ENCODE data around the gene NLRP6. TPM values are rescaled to one million over a fixed set of nuclear protein-coding genes. Genes with fewer than 3 reads are reported as not detected.
A peak's percentile ranks its signal among the peaks of the same experiment; 100 is the strongest.

Gene NLRP6
- total RNA-seq, 1 donor from 2014 or later = not detected

DNA sequence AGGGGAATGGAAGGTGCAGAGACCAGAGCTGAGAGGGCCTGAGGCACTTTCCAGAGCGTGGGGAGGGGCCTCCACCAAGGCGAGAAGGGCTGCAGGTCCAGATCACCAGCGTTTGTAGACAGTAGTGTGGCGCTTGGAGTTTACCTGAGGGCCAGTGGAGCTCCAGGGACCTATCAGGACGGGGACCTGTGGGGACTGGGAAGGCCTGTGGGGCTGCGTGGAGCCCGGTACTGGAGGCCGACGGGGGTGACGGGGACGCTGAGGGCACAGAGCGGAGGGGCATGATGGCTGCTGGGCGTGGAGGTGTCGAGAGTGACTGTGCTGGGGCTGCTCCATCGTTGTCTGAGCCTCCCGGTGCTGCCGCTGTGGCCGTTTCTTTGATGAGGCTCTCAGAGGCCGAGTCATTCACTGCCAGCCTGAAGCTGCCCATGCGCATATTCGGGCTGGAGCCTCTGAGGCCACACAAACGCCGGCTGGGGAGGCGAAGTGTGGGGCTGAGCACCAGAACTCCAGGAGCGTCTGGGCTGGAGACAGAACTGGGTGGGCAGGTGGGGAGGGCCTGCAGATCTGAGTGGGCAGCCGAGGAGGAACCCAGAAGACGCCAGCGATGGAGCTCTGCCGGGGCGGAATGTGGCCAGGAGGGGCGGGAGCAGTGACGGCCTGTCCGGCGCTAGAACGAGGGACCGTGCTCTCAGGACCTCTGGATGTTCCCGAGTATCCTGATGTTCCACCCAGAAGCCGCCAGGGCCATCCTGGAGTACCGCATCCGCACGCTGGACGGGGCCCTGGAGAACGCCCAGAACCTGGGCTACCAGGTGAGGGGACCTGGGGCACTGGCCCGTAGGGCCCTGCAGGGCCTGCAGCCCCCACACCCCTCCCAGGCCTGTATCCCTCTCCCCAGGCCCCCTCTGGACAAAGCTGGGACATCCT, 13.3 kb downstream of the NLRP6 start:
- Histone ChIP-seq H3K36me3 (no peaks in the 10 kb centered on the region), H3K9me3 (replicated peaks) (no peaks in the 10 kb centered on the region), H3K27me3 (ENCODE audit: low read depth) (peaks cover 47% of the 10 kb centered on the region), H3K27ac (replicated peaks) (no peak overlapping the region), H3K4me3 (no peak overlapping the region), H3K4me1 (peaks cover 22% of the 10 kb centered on the region)
- intact Hi-C loops (cut with micrococcal nuclease) = no loop called here
- TF ChIP-seq, protein P1, sequence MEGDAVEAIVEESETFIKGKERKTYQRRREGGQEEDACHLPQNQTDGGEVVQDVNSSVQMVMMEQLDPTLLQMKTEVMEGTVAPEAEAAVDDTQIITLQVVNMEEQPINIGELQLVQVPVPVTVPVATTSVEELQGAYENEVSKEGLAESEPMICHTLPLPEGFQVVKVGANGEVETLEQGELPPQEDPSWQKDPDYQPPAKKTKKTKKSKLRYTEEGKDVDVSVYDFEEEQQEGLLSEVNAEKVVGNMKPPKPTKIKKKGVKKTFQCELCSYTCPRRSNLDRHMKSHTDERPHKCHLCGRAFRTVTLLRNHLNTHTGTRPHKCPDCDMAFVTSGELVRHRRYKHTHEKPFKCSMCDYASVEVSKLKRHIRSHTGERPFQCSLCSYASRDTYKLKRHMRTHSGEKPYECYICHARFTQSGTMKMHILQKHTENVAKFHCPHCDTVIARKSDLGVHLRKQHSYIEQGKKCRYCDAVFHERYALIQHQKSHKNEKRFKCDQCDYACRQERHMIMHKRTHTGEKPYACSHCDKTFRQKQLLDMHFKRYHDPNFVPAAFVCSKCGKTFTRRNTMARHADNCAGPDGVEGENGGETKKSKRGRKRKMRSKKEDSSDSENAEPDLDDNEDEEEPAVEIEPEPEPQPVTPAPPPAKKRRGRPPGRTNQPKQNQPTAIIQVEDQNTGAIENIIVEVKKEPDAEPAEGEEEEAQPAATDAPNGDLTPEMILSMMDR (IDR thresholded peaks at IDR 0.05; ENCODE audit: borderline replicate concordance) = no peak
- peak; percentile 14 for DNase-seq

DNA sequence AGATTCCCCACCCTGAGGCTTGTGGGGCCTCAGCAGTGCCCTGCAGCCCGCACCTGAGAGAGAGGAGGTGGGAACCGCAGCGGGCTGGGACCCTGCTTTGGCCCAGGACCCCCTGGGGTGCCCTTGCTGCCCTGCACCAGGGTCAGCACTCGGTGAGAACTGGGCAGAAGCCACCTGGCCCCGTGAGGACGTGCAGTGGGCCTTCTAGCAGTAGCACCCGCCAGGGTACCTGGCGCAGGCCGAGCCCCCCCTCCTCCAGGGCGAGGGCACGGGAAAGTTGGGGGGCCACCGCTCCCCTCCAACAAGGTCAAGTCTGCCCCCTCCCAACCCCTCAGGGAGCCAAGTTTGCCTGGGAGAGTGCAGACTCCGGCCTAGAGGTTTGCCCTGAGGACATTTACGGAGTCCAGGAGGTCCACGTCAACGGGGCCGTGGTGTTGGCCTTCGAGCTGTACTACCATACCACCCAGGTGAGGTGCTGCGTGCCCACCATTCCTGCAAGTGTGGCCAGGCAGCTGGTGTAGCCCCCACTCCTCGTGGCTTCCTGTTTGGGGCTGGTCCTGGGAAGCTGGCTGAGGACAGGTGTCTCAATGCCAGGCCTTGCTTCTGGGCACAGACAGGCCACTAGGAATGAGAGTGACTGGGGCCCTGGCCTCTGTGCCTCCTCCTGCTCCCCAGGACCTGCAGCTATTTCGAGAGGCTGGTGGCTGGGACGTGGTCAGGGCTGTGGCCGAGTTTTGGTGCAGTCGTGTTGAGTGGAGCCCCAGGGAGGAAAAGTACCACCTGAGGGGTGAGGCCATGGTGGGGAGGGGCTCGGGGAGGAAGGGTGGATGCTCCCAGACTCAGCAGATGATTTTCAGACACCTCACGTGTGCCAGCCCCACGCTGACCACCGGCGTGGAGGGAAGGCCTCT, 14.3 kb downstream of the NLRP6 start:
- no peaks in the 10 kb centered on the region for H3K9me3 ChIP-seq (replicated peaks)
- TF ChIP-seq, protein P1 (IDR thresholded peaks at IDR 0.05; ENCODE audit: borderline replicate concordance) = no peak
- H3K36me3 ChIP-seq = no peaks in the 10 kb centered on the region
- intact Hi-C loops (cut with micrococcal nuclease) = no loop called here
- no peak overlapping the region for H3K4me3 ChIP-seq
- DNase-seq = peak; percentile 12
- H3K27ac ChIP-seq (replicated peaks) = no peak overlapping the region
- H3K27me3 ChIP-seq (ENCODE audit: low read depth) = peaks cover 39% of the 10 kb centered on the region
- peaks cover 29% of the 10 kb centered on the region for H3K4me1 ChIP-seq

DNA sequence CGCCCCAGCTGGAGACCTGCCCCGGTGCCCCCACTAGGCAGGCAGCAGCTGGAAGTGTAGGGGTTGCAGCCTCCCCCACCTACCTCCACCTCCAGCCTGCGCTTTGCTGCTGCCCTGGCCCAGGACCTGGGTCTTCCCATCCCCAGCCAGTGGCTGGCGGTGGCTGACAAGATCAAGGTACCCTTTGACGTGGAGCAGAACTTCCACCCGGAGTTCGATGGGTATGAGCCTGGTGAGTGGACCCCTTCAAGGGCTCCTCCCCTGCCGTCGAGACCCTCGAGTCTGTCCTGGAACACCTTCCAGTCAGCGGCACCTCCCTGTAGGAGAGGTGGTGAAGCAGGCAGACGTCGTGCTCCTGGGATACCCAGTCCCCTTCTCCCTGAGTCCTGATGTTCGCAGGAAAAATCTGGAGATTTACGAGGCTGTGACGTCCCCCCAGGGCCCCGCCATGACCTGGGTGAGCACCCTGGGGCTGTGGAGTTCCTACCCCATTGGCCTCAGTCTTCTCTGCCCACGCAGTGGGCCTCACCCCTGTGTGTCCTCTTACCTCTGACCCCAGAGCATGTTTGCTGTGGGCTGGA, 15.2 kb downstream of the NLRP6 start:
- H3K27ac ChIP-seq (replicated peaks) = no peak overlapping the region
- H3K36me3 ChIP-seq = no peaks in the 10 kb centered on the region
- no peaks in the 10 kb centered on the region for H3K9me3 ChIP-seq (replicated peaks)
- DNase-seq = peak; percentile 12
- H3K27me3 ChIP-seq (ENCODE audit: low read depth) = peaks cover 38% of the 10 kb centered on the region
- intact Hi-C loops (cut with micrococcal nuclease) = no loop called here
- peaks cover 31% of the 10 kb centered on the region for H3K4me1 ChIP-seq
- no peak overlapping the region for H3K4me3 ChIP-seq
- TF ChIP-seq, protein P1 (IDR thresholded peaks at IDR 0.05; ENCODE audit: borderline replicate concordance) = no peak

DNA sequence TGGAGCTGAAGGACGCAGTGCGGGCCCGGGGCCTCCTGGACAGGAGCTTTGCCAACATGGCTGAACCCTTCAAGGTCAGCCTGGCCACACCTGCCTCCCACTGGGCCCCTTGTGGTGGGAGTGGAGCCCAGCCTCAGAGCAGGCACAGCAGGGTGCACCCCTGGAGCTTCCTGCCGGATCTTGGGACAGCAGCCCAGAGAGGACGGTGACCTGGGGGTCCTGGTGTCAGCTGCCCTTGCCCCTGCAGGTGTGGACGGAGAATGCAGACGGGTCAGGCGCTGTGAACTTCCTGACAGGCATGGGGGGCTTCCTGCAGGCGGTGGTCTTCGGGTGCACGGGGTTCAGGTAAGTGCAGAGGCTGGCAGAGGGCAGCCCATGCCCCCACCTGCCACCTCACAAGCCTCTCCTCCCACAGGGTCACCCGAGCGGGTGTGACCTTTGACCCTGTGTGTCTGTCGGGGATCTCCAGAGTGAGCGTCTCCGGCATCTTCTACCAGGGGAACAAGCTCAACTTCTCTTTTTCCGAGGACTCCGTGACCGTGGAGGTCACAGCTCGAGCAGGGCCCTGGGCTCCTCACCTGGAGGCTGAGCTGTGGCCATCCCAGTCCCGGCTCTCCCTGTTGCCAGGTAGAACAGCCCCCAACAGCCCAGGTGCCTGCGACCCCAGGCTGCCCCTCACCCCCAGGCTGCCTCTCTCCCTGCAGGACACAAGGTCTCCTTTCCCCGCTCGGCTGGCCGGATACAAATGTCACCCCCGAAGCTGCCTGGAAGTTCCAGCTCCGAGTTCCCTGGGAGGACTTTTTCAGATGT, 15.8 kb downstream of the NLRP6 start:
- intact Hi-C loops (cut with micrococcal nuclease) = no loop called here
- H3K36me3 ChIP-seq = no peaks in the 10 kb centered on the region
- TF ChIP-seq, protein P1 (IDR thresholded peaks at IDR 0.05; ENCODE audit: borderline replicate concordance) = no peak
- peak; percentile 14 for DNase-seq
- H3K27ac ChIP-seq (replicated peaks) = no peak overlapping the region
- peaks cover 40% of the 10 kb centered on the region for H3K27me3 ChIP-seq (ENCODE audit: low read depth)
- H3K4me1 ChIP-seq = peaks cover 31% of the 10 kb centered on the region
- H3K4me3 ChIP-seq = no peak overlapping the region
- no peaks in the 10 kb centered on the region for H3K9me3 ChIP-seq (replicated peaks)

Data from left ventricle myocardium inferior (tissue), 1 donor.